Epithelial cell of prostate (primary cell): Measurements from ENCODE around the gene PAFAH1B2.
"Not testable (repeated sequence)": the region's sequence is repeated elsewhere in the genome, so short reads cannot be mapped to it uniquely, and the experiment has no call there.

Experiments
- DNase-seq: peaks from one replicate; pipeline ENCODE4 v3.0.0-alpha.2; 2011; ENCODE audit warnings: low read depth, low spot score
- H3K27ac ChIP-seq: fragments of 450-650 bp; 2 replicates; pipeline ENCODE4 v1.5.1; 2017; ENCODE audit warnings: mild to moderate bottlenecking

The PAFAH1B2 gene

DNA sequence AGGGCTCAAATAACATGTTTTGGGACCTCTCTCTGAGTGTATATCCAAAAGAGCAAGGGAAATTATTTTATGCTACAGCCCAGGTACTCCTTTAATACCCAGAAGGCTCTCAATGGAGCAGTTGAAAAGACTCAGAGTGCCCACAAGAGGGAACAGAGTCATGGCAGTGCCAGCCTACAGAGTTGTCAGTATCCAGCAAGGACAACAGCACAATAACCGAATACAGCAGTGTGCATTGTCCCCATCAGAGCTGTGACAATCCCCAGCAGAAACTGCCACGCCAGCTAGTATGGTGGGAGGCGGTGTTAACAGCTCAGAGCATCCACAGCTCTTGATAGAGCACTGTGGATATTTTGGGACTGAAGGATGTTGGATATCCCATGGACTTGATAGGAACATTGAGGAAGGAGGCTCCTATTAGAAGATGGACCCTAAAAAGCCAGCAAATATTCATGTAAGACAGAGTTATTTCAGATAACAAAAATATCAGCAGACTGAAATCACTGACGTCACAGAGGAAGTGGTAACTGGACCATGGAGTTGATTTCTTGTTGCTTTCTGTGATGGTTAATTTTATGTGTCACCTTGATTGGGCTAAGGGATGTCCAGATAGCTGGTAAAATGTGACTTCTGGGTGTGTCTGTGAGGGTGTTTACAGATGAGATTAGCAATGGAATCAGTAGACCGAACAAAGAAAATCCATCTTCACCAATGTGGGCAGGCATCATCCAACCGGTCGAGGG, 17.7 kb upstream of the PAFAH1B2 start:
- DNase-seq, result no peak
- no peak overlapping the region for H3K27ac ChIP-seq

DNA sequence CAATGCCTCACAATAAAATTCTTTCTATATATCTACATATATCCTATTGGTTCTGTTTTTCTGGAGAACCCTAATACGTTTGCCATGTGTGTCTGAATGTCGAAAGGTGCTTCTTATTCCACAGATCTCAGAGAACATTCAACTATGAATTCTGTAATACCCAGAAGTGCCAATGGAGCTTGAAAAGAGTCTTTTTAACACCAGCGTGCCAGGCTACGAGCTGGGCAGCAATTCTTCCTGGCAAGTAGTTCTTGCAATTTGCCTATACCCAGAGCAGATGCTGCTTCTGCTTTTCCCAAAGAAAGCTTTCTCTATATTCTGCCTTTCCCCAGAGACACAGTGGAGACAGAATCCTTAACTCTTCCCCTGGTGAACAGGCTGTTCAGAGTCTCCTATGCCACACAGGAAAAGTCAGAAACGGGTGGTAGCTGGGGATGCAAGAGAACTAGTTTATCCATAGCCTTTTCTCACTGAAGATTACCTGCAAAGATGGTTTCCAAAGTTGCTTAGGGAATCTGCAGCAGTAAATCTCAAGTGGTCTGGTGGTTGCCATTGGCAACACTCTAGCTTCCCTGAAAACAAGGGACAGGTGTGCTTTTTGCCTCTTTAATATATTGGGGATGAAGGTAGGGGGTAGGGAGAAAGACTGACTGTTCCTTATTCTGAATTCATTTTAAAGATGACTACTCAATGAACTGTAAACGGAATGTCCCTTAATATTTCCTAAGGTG, 16.8 kb upstream of the PAFAH1B2 start:
- H3K27ac ChIP-seq, result no peak overlapping the region
- no peak for DNase-seq

DNA sequence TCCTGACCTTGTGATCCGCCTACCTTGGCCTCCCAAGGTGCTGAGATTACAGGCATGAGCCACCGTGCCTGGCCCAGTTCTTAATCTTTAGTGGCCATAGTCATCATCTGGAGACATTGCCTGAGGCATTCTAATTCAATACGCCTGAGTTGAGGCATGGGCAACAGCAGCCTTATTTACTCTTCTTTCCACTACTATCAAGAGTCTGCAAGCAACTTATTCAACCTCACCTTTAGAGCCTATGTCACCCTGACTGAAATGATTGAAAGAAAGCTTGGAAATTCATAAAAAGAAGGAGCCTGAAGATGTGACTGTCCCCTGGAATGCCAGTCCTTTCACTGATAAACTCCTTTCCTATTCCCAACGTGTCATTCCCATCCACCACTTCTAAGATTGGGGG, 15.8 kb upstream of the PAFAH1B2 start:
- no peak overlapping the region for H3K27ac ChIP-seq
- DNase-seq, result no peak

DNA sequence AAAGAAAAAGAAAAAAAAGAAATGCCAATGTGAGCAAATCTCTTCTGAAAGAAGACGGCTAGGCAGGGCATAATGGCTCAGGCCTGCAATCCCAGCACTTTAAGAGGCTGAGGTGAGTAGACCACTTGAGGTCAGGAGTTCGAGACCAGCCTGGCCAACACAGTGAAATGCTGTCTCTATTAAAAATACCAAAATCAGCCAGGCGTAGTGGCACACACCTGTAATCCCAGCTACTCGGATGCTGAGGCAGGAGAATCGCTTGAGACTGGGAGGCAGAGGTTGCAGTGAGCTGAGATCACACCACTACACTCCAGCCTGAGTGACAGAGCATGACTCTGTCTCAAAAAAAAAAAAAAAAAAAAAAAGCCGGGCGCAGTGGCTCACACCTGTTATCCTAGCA, 13.7 kb upstream of the PAFAH1B2 start:
- not testable (repeated sequence) for H3K27ac ChIP-seq, DNase-seq

DNA sequence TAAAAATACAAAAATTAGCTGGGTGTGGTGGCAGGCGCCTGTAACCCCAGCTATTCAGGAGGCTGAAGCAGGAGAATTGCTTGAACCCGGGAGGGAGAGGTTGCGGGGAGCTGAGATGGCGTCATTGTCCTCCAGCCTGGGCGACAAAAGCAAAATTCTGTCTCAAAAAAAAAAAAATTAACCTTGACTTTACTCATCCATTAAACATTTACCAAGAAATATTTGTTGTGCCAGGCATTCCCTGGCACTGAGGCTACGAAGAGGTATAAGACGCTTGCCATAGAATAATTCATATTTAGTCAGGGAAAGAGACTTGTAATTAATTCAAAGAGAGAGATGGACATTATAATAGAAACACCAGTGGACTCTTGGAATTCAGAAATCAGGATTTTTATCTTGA, 13.2 kb upstream of the PAFAH1B2 start:
- no peak for DNase-seq

DNA sequence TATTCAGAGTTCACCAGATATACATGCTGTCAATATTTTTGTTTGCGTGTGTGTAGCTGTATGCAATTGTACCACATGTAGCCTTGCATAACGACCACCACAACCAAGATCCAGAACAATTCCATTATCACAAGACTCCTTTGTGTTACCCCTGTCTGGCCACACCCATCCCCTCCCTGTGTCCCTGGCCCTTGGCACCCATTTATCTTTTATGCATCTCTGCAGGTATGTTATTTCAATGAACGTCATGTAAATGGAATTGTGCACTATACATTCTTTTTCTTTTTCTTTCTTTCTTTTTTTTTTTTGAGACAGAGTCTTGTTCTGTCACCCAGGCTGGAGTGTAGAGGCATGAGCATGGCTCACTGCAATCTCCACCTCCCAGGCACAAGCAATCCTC, 9.7 kb upstream of the PAFAH1B2 start:
- H3K27ac ChIP-seq, result no peak overlapping the region
- DNase-seq, result no peak

More for the DNA sequence above, 13.2 kb upstream of the PAFAH1B2 start:
- H3K27ac ChIP-seq, result no peak overlapping the region

DNA sequence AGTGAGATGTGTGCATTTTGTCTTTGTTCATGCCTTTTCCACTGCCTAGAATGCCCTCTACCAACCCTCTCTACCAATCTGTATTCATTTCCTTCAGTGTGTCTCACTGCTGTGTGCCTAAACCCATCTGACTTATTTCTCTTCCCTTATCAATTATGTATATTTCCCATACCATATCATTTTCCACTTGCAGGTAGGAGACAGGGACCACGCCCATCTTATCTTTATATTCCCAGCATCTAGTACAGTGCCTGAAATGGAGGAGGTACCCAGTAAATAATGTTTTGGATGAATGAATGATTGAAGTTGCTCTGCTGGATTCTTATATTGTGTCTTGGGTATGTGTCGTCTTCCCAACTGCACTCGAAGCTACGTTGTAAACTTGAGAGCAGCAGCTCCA, 9.1 kb upstream of the PAFAH1B2 start:
- DNase-seq, H3K27ac ChIP-seq: not testable (repeated sequence)

DNA sequence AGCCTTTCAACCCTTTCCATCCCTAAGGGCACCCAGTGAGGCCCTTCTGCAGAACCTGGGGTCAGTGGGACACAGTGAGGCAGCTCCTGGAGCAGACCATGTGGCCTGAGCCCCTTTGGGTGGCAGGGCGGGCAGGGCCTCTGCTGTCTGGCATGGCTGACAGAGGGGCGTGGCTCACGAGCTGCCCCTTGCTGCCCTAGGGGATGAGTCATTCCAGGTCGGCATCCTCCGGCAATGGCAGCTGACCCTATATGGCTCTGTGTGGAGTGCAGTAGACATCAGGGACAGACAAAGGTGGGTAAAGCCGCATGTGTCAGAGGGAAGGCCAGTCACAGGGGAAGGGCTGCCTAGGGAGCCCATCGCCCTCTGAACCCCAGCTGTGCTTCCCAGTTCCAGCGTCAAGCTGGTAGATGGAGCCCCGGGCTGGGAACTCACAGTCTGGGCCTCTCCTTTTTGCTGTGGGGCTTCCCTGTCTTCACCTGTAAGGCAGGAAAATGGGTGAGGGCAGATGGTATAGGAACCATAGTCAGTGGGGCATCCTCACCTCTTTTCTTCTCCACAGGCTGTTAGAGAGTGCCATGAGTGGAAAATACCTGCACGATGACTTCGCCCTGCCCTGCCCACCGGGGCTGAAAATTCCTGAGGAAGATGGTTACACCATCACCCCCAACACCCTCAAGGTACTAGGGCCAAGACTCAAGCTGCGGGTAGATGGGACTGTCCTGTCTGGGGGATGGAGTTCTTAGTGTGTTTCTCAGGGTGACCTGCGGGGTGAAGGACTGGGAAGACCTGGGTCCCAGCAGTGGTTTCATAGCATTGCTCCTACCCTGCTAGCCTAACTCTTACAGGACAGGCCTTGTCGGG, 6.6 kb upstream of the PAFAH1B2 start:
- not testable (repeated sequence) for H3K27ac ChIP-seq, DNase-seq

DNA sequence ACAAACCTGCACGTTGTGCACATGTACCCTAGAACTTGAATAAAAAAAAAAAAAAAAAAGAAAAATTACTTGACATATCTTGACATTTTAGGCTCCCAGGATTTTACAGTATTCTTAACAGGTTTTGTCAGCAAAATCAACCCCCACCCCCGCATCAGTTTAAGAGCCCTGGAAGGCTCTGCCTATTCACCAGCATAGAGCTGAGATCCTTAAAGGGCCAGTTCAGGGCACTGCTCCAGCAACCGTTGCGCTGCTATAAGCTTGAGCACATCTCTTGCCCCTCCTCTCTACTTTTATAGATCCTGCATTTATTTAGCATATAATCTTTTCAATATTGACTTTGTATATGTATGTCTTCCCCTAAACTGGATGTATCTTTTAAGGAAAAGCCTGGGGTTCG, 697 bp upstream of the PAFAH1B2 start:
- no peak for DNase-seq
- H3K27ac ChIP-seq, result peak overlapping the region; percentile 87

DNA sequence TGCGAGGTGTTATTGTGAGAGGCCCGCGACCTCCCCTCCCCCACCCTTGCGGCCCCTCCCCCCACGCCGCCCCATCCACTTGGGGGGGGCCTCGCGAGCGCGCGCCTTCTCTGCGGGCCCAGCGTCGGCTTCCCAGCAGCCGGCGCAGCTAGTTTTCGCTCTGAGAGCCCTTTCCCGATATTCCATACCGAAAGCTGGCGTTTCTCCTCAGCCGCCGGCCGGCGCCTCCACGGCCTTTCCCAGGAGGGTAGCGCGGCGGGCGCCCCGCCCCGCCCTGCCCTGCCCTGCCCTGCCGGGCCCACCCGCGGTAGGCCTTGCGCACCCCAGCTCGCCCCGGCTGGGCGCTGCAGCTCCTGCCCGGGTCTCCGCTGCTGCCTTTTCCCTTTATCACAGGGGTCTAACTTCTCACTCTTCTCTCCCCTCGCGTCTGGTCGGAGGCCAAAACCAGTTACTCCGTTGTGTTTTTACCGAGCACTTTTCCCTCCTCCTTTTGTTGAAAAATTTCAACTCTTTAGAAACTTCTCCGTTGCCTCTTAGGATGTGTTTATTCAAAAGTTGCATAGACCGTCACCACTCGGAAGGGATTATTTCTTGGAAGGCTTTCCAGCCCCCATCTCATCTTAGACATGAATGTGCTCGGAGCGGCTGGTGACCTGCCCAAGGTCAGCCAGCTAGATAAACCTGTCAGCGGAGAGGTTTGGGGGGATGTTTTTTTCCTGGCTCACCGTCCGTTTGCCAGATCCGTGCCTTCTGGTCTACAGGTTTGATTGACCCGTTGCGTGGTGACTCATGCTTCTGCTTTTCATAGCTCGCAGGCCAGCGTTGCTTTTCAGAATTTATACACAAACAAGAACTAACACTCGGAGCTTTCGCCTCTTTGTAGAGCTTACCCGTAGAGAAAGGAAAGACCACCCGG, 648 bp downstream of the PAFAH1B2 start:
- H3K27ac ChIP-seq, result peak overlapping the region; percentile 87
- DNase-seq, result no peak

DNA sequence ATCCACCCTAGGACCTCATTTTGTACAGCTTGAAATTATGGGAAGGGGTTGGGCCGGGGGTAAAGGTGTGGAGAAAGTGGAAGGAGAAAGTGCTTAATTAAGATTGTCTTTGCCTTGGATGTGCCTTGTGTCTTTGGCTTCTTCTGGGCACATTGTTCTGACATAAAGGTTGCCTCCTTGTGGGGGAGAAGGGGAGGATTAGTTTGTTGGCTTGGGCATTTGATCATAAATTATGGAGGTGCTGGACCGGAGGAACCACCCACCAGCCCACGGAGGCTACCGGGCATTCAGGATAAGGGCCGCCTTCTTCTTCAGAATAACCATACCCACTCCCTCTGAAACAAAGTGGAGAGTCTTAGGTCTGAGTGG, 1.3 kb downstream of the PAFAH1B2 start:
- peak overlapping the region; percentile 87 for H3K27ac ChIP-seq
- DNase-seq, result no peak

DNA sequence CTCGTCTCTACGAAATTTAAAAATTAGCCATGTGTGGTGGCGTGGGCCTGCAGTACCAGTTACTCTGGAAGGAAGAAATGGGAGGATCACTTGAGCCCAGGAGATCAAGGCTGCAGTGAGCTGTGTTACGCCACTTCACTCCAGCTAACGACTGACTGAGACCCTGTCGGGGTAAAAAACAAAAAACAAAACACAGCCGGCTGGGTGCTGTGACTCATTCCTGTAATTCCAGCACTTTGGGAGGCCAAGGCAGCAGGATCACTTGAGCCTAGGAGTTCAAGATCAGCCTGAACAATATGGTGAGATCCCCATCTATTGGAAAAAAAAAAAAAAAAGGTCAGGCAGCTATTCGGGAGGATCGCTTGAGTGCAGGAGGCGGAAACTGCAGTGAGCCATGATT, 2.4 kb downstream of the PAFAH1B2 start:
- no peak overlapping the region for H3K27ac ChIP-seq
- no peak for DNase-seq

DNA sequence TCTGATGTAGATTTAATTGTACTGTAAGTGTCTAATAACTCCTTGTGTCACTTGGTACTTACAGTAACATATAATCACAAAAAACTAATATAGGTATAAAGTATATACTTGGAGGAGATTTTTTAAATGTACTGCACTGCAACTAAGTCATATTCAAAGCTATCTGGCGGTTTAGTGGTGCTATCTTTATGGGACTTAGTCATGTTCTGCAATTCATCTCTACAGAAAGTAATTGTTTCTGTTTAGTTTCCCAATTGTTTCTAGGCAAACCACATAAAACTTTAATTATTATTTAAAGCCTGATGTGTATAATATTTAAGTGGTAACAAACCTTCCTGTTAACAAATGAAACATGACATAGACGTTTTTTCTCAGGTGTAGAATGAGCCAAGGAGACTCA, 8.0 kb downstream of the PAFAH1B2 start:
- DNase-seq, result no peak
- H3K27ac ChIP-seq, result no peak overlapping the region

DNA sequence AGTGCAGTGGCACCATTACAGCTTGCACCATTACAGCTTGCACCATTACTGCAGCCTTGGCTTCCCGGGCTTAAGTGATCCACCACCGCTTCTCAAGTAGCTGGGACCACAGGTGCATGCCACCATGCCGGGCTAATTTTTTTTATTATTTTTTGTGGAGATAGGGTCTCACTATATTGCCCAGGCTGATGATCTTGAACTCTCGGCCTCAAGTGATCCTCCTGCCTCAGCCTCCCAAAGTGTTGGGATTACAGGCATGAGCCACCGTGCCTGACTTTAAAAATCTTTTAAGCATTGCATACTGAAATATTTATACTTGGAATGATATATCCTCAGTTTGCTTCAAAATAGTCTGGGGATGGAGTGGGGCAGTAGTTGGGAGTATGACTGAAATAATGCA, 10.4 kb downstream of the PAFAH1B2 start:
- no peak for DNase-seq
- no peak overlapping the region for H3K27ac ChIP-seq

DNA sequence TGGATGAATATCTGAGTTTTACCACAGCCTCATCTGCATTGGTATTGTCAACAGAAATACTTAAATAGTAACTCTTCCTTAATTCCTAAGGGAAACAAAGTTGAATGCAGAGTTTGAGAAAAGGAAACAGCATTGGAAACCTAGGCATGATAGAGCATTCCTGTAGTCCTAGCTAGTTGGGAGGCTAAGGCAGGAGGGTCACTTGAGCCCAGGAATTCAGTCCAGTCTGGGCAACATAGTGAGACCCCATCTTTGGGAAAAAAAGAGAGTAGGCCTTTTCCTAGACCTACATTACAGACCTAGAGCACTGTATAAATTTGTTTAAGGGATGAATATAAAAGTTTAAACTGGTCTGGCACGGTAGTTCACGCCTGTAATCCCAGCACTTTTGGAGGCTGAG, 13.4 kb downstream of the PAFAH1B2 start:
- DNase-seq, result no peak

DNA sequence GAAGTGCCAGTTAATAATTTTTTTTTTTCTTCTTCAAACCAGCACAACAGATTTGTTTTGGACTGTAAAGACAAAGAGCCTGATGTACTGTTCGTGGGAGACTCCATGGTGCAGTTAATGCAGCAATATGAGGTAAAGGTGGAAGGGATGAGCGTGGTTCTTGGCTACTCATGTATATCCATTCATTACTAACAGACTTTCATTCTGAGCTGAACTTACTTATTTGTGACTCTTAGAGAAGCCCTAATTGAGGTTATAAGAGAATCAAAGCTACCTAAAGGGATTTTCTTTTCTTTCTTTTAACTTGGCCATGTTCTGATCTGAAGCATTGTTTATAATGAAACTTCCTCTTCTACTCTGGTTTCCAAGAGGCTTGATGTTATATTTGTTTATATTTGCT, 15.8 kb downstream of the PAFAH1B2 start:
- no peak for DNase-seq
- H3K27ac ChIP-seq, result no peak overlapping the region

More for the DNA sequence above, 13.4 kb downstream of the PAFAH1B2 start:
- no peak overlapping the region for H3K27ac ChIP-seq

DNA sequence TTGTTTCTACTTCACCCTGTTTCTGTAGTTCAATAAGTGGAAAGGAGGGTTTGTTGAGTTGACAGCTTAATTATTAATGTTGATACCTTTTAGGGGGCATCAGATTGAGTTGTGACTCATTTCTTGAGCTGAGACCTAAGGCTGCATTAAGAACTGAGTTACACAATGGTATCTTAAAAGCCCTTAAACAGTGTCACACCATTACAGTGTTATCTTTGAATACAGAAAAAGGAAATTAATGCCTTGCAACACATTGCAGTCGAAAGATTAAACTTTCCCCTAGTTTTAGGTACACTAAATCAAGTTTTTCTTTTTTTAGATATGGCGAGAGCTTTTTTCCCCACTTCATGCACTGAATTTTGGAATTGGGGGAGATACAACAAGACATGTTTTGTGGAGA, 16.7 kb downstream of the PAFAH1B2 start:
- no peak overlapping the region for H3K27ac ChIP-seq
- DNase-seq, result no peak

DNA sequence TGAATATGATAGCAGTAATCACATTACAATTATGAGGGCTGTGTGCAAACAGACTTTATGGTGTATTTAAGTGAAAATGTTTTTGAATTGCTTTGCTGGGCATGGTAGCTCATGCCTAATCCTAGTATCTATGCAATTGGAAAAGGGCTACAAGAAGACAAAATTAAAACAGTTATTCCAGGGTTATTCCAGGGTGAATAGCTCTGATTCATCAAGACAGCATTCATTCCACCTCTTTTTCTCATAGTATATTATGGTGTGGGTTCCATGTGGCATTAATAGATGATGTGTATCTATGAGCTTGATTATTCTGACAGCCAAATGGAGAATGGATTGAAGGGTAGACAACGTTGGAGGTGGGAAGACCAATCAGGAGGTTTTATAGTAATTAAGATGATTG, 22.4 kb downstream of the PAFAH1B2 start:
- DNase-seq, result no peak
- H3K27ac ChIP-seq, result no peak overlapping the region

DNA sequence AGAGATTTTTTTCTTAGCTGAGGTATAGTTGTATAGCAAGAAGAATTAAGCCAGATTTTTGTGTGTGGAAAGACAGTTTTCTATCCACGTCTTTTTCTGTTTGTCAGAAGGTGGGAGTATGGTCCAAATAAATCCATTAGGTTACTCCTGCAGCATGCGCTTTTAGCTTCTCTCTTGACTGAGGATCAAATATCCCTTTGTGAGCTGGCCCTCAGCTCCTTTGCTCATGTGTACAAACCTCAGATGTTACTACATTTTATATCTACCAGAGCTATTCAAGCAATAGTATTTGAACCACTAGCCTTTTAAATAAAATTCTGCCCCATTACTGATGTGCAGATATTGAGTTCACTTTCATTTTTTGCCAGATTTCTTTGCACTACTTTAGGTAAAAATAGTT, 25.6 kb downstream of the PAFAH1B2 start:
- no peak for DNase-seq
- H3K27ac ChIP-seq, result no peak overlapping the region

DNA sequence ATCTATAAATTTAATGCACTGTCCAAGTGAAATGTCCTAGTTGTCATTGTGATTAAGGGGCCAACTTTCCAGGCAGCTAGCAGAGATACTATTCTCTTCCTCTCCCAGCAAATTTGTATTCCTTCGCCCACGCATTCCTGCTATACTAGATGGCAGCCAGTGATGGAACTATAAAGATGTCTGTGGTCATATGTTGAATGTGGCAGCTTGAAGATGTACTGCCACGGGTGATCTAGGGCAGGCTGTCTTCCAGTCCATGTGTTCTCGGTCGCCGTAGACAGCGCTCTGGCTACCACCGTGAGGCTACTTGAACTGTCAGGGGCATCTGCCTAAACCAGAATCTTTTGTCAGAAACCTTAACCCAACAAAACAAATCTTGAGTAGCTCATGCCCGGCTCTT, 26.1 kb downstream of the PAFAH1B2 start:
- H3K27ac ChIP-seq, result no peak overlapping the region
- DNase-seq, result no peak
